DMS153 treated with DMSO at 0.1 percent for 48 hours (cell line): ENCODE results near the gene S100PBP.
"Not testable (repeated sequence)": the region's sequence is repeated elsewhere in the genome, so short reads cannot be mapped to it uniquely, and the experiment has no call there.

Experiments used
- DNase-seq: peaks from one replicate; lab custom pipeline; 2025; ENCODE audit not compliant: unreplicated experiment; lab: John Stamatoyannopoulos, UW

Gene S100PBP

DNA sequence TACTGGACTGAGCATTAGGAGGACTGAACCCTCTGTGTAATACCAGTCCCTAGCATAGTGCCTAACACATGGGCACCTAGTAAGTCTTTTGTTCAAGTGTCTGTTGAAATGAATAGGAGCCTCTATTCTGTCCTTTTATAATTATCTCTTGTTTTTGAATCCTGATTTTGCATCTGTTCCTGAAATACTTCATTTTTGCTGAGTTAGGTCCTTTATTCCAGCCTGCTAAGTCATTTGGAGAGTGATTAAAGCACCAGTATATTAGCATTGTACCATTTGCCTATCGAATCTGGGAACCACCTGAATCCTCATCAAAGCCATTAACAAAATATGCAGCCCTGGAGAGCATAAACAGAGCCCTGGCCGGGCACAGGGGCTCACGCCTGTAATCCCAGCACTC, 32.6 kb upstream of the S100PBP start:
- no peak for DNase-seq

DNA sequence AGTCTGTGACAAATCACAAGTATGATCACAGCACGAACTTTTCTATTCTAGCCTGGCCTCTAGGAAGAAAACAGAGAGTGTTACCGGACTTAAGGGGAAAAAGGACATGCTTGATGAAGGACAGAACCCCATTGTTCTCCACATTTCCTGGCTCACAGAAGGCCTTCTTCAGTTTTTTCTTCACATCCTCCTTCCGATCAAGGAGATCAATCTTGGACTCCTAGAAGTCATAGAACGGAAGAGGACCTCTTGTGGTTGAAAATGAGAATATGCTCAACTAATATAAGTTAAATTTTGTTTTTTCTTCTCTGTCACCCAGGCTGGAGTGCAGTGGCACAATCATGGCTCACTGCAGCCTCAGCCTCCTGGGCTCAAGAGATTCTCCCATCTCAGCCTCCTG, 30.6 kb upstream of the S100PBP start:
- no peak for DNase-seq

DNA sequence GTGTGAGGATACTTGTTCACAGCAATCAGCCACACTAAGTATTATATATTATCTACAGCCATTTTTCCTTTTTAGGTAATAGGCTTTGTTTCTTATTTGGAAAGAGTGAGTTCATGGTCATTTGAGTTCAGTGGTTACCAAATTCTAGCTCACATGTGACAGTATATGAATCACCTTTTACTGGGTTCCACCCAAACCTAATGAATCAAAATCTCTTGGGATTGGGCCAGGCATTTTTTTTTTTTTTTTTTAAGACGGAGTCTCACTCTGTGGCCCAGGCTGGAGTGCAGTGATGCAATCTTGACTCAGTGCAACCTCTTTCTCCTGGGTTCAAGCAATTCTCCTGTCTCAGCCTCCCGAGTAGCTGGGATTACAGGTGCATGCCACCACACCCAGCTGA, 28.1 kb upstream of the S100PBP start:
- not testable (repeated sequence) for DNase-seq

DNA sequence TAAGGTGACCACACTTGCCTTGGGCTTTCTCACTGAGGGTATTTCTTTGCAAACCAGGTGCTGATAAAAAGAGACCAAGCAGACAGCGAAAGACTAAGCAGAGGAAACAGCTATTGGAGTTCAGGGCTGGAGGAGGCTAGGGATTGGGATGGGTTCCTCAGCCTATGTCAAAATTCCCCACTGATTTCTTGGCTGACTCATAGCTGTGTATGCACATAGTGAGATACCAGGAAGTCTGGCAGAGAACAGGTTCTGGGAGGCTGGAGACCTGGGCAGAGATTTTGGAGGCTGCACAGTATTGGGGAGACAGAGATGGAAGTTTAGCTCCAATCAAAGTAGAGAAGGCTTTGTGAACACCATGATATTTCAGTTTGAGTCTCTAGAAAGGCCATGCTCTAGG, 25.6 kb upstream of the S100PBP start:
- DNase-seq = no peak

DNA sequence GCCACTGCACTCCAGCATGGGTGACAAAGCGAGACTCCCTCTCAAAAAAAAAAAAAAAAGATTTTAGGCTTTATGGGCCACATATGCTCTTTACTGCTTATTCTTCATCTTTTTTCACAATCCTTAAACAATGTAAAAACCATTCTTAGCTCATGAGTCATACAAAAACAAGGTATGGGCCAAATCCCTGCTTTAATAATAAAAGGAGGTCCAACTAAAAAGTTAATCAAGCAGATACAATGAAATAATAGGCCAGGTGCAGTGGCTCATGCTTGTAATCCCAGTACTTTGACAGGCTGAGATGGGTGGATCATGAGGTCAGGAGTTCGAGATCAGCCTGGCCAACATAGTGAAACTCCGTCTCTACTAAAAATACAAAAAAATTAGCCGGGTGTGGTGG, 21.7 kb upstream of the S100PBP start:
- not testable (repeated sequence) for DNase-seq

DNA sequence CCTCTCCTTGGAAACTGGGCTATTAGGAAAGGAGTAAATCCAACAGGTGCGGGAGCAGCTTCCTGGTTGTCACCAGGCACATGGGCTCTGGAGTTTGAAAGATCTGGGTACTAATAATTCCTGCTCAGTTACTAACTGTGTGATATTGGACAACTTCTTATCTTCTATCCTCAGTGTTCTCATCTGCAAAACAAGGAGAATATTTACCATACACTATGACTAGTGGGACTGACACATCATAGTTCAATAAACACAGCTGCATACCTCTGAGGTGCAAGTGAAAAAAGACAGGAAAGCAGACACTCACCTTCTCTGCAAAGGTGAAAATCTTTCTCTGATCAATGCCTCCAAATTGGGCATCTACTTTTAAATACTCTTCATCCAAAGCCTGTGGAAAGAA, 20.0 kb upstream of the S100PBP start:
- no peak for DNase-seq

DNA sequence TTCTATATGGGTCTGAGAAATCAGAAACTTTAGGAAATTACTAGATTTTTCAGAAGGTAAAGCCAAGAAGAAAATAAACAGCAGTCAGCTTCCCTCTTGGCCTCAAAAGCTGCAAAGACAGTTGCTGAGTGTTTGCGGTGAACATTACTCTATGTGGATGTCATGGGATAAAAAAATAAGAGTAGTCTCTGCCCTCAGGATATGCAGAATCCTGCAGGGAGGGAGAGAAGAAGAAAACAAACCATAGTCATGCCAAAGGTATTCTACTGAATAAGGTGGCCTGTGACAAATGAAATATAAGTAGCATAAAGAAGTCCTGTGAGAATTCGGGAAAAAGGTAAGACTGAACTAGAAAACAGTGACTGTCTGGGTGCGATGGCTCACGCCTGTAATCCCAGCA, 19.3 kb upstream of the S100PBP start:
- no peak for DNase-seq

DNA sequence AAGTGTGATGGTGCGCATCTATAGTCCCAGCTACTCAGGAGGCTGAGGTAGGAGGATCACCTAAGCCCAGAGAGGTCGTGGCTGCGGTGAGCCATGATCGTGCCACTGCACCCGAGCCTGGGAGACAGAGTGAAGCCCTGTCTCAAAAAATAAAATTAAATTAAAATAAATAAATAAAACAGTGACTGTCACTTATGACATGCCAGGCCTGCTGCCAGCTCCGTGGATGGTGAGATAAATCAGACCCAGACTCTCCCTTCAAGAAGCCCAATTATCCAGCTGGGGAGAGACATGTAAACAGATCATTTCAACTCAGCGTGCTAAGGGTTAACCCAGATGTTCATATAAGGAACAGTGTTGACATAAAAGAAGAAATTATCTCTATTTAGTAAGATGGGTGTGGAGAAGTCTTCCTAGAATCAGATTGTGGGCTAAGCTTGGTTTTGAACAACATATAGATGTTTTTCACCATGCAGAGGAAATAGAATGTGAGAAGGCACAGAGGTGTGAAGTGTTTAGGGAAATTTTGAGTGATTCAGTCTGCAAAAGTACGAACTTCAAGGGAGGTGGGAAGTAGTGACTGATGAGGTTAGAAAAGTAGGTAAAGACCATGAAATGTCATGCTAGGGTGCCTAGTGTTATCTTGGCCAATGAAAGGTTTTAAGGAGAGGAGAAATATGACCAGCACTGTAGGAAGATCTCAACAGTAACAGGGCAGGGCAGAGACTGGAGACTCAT, 18.6 kb upstream of the S100PBP start:
- no peak for DNase-seq

DNA sequence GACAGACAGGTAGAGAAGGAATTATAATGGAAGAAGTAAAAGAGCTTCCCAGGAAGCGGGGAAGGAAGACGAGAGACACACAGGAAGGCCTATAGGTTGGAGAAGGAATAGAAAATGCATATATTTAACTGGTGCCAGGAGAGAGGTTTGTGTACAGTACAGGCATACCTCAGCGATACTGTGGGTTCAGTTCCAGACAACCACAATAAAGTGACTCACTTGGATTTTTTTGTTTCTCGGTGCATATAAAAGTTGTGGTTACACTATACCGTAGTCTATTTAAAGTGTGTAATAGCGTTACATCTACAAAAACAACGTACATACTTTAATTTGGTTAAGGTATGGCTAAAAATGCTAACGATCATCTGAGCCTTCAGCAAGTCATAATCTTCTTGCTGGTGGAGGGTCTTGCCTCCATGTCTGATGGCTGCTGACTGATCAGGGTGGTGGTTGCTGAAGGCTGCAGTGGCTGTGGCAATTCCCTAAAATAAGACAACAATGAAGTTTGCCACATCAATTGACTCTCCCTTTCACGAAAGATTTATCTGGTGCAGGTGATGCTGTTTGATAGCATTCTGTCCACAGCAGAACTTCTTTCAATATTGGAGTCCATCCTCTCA, 16.2 kb upstream of the S100PBP start:
- DNase-seq = no peak

DNA sequence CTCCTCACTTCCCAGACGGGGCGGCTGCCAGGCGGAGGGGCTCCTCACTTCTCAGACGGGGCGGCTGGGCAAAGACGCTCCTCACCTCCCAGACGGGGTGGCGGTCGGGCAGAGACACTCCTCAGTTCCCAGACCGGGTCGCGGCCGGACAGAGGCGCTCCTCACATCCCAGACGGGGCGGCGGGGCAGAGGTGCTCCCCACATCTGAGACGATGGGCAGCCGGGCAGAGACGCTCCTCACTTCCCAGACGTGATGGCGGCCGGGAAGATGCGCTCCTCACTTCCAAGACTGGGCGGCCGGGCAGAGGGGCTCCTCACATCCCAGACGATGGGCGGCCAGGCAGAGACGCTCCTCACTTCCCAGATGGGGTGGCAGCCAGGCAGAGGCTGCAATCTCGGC, 13.0 kb upstream of the S100PBP start:
- not testable (repeated sequence) for DNase-seq

DNA sequence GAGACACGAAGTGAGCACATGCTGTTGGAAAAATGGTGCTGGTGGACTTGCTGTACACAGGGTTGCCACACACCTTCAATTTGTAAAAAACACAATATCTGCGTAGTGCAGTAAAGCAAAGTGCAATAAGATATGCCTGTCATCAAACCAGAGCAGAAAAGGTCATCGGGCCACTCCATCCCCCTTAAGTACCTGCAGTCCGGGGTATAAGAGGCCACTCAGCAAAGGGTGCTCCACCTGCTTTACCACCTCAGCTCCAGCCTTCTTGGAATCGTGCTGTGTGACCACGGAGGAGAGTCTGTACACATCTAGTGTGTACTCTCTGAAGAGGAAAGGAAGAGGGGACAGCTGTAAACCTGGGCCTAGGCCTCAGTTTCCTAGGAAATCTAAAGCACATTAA, 11.2 kb upstream of the S100PBP start:
- no peak for DNase-seq

DNA sequence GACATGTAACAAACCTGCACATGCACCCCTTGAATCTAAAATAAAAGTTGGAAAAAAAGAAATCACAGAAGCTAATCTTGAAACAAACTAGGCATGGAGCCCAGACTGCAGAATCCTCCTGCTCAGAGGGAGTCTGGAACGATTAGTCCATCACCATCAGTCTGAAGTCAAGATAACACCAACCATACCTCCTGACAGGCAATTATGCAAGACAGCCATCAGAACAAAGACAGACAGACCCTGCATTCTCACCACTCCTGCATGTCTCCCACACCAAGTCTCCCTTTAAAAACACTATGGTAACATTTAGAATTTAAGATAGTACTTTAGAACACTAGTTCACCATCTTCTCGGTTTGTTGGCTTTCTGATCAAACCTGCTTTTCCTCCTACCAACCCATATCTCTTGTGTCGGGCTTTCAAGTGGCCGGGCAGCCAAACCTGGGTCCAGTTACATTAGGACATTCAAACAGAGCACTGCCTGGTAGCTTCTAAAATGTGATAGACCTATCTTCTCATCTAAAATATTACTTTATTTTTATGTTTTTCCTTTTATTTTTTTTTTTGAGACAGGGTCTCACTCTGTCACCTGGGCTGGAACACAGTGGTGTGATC, 10.4 kb upstream of the S100PBP start:
- no peak for DNase-seq

DNA sequence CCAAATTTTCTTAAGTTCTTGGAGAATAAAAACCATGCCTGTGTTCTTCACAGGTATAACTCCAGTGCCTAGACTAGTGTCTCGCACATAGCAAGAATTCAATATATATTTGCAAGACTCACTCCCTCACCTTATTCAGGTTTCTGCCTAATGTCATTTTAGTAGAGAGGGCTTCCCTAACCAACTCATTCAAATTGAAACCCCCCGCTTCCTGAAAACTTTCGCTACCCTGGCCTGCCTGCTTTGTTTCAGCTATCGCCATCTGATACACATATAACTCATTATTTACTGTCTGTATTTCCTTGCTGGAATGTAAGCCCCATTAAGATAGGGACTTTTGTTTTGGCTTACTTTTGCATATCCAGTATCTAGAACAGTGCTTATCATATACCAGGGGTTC, 8.9 kb upstream of the S100PBP start:
- no peak for DNase-seq

DNA sequence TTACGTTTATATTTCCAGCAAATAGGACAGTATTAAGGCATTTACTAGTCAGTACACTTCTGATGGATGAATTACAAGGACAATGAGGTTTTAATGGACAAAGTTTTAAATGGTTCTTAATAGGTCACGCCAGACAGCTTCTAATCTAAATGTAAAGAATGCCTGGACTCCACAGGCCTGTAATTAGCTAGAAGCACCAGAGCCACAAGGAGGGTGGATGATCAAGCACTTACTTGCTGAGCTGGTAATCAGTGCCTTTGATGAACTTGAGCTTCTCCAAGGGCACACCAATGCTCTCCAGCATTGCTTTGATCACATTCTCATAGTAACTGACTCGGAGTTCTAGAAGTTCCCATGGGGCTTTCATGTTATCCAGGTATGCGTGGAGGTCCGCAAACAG, 7.1 kb upstream of the S100PBP start:
- no peak for DNase-seq

DNA sequence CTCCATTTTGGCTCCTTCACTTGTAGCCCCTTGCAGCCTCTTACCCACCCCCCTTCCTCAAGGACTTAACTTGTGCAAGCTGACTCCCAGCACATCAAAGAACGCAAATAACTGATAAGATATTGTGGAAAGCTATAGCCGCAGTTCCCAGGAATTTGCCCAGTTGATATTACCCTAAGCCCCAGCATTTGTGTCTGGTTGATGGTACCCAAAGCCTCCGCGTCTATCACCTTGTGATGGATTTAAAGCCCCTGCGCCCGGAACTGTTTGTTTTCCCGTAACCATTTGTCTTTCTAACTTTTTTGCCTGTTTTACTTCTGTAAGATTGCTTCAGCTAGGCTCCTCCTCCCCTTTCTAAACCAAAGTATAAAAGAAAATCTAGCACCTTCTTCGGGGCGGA, 6.2 kb upstream of the S100PBP start:
- DNase-seq = no peak

DNA sequence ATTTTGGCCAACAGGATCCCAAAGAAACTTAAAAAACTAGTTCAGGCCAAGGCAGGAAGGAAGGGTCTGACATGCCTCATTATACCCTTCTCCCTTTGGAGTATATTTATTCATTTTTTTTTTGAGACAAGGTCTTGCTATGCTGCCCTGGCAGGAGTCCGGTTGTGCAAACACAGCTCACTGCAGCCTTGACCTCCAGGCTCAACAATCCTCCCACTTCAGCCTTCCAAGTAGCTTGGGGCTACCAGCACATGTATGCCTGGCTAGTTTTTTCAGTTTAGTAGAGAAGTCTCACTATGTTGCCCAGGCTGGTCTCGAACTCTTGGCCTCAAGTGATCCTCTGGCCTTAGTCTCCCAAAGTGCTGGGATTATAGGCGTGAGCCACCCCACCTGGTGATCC, 5.5 kb upstream of the S100PBP start:
- no peak for DNase-seq

DNA sequence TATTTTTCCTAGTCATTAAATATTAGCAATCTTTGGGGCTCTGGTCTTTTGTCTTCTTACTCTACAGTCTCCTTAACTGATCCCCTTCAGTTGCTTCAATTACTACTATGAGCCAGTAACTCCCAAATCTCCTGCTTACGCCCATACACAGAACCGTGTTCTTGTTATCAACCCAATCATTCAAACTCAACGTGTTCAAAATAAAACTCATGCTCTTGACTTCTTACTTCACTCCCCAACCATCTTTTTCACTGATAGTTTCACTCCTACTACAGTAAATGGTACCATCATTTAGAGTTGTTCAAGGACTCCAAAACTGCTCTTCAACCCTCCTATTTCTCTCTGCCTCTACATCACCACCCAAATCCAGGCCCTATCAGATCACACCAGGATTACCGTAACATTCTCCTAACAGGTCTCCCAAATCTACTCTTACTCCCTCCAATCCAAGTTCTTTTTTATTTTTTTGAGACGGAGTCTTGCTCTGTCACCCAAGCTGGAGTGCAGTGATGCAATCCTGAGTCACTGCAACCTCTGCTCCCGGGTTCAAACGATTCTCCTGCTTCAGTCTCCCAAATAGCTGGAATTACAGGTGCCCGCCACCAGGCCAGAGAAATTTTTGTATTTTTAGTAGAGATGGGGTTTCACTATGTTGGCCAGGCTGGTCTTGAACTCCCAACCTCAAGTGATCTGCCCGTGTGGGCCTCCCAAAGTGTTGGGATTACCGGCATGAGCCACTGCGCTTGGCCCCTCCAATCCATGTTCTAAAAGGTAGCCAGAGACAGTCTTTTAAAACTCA, 3.3 kb upstream of the S100PBP start:
- DNase-seq = no peak

DNA sequence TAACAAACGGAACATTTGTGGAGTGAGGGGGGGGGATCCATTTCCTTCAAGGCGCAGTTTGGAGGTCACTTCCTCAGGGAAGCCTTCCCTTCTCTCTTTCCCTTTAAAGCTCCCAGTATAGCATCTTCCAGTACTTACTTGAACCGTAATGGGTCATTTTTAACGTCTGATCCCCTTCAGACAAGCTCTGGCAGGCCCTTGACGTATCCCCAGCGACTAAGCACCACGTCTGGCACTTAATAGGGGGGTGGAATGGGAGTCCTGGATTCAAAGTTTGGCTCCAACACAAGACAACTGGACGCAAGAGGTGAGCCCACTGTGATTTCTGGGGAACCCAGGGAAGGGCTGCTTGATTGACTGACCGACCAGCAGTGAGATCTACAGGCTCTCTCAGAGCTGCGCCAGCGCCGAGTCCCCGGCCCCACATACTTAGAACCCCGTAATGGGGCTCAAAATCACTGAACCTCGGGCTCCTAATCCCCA, 736 bp upstream of the S100PBP start:
- peak; percentile 48 for DNase-seq

DNA sequence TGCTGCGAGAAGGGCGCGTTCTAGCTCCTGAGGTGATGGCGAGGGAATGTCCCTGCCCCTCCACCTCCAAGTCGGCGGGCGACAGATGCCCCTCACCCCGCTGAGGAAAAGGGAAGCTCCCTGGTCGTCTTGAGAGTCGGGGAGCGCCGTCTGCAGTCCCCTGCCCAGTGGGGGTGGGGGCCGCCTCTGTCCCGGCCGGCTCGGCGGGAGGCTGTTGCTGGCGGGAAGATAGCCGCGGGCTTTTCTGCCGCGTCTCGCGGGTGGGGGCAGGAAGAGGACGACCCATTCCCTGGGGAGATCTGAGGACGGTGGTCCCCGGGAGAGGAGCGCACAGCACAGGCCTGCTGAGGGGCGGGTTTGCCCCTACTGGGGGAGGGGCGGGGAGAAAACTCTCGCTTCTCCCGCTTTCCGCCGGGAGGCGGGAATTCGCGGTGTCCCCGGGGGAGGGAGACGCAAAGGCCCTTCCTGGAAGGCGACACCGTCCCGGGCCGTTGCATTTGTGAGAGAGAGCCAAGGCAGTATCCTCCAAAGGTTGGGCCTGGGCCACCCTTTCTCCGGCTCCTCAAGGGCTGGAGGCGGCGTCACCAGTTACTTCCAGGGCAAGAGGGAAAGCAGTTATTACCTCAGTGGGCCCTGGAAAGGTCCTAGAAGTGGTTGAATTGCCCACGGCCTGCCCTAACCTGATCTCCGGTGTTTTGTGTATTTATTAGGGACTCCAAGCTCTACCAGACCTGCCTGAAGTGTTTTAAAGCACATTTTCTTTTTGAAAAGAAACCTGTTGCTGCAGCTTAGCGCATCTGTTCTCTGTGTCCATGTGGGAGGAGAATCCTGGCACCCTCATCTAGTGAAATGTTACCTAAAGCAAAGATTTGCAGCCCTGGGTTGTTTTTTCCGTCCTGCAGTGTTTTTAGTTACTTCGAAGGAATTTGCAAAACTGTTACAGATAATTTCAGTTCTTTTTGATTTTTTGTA, 648 bp downstream of the S100PBP start:
- peak; percentile 65 for DNase-seq

DNA sequence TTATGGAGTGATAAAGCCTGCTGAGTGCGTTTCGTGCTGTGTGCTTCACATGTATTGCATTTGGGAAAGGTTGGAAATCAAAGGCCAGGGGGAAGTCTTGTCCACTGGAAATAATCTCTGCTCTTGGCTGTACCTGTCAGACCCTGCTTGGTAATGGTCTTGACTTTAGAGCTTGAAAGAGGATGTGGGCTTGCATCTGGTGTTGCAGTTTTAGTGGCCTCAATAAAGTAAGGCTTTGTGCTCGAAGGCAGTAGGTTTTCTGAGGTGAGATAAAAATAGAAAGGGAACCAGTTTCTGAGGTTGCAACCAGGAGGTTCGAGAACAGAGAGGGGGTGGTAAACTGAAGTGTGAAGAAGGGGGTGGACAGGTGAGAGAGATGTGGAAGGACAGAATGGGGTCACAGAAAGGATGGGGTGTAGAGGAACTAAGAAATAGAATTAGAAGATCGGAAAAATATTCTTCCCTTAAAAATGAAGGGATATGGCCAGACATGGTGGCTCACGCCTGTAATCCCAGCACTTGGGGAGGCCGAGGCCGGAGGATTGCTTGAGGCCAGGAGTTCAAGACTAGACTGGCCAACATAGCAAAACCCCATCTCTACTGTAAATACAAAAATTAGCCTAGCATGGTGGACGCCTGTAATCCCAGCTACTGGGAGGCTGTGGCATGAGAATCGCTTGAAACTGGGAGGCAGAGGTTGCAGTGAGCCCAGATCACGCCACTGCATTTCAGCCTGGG, 1.5 kb downstream of the S100PBP start:
- no peak for DNase-seq
